OCI-LY7 (cell line): Measurements from ENCODE around the gene HS3ST3B1.

ENCODE experiments used
- EZH2phosphoT487 ChIP-seq: fragments of 200-600 bp; sonication (generic); IDR thresholded peaks from 2 replicates; pipeline ENCODE4 v1.6.1; 2018; ENCODE audit warnings: low read depth, borderline replicate concordance, mild to moderate bottlenecking, mixed run types, antibody characterized with exemption, low read length, moderate library complexity, mixed read lengths
- TF ChIP-seq, protein P1 (sequence below): fragments of 200-600 bp; sonication (generic); conservative IDR thresholded peaks from 2 replicates; pipeline ENCODE4 v1.5.1; 2014; ENCODE audit warnings: mild to moderate bottlenecking, antibody characterized with exemption, low read length, moderate library complexity, mixed read lengths

DNA sequence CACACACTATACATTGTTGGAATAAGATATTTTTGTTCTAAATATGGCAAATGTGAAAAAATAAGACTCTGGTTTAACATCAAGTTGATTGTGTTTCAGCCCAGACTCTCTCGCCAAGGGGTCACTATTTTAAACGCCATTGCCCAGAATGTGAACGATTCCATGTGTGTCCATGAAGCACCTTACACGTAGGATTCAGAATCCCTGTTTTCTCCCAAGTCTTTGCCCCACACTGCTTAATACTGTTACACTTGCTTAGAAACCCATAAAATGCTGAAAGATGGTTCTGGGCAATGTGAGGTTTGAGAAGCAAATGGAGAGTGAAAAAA, 7.7 kb downstream of the HS3ST3B1 start:
- TF ChIP-seq, protein P1, sequence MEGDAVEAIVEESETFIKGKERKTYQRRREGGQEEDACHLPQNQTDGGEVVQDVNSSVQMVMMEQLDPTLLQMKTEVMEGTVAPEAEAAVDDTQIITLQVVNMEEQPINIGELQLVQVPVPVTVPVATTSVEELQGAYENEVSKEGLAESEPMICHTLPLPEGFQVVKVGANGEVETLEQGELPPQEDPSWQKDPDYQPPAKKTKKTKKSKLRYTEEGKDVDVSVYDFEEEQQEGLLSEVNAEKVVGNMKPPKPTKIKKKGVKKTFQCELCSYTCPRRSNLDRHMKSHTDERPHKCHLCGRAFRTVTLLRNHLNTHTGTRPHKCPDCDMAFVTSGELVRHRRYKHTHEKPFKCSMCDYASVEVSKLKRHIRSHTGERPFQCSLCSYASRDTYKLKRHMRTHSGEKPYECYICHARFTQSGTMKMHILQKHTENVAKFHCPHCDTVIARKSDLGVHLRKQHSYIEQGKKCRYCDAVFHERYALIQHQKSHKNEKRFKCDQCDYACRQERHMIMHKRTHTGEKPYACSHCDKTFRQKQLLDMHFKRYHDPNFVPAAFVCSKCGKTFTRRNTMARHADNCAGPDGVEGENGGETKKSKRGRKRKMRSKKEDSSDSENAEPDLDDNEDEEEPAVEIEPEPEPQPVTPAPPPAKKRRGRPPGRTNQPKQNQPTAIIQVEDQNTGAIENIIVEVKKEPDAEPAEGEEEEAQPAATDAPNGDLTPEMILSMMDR, result no peak
- TF ChIP-seq EZH2phosphoT487, result no peak
